ENCODE data around the gene FH. TPM values are rescaled to one million over a fixed set of nuclear protein-coding genes. Genes with fewer than 3 reads are reported as not detected.

FH gene
- total and polyA plus RNA-seq, 2 of the 13 experiments (the other 11 are each of a cell fraction or from before 2014, with no cell fraction given): 39.2 to 152 TPM

DNA sequence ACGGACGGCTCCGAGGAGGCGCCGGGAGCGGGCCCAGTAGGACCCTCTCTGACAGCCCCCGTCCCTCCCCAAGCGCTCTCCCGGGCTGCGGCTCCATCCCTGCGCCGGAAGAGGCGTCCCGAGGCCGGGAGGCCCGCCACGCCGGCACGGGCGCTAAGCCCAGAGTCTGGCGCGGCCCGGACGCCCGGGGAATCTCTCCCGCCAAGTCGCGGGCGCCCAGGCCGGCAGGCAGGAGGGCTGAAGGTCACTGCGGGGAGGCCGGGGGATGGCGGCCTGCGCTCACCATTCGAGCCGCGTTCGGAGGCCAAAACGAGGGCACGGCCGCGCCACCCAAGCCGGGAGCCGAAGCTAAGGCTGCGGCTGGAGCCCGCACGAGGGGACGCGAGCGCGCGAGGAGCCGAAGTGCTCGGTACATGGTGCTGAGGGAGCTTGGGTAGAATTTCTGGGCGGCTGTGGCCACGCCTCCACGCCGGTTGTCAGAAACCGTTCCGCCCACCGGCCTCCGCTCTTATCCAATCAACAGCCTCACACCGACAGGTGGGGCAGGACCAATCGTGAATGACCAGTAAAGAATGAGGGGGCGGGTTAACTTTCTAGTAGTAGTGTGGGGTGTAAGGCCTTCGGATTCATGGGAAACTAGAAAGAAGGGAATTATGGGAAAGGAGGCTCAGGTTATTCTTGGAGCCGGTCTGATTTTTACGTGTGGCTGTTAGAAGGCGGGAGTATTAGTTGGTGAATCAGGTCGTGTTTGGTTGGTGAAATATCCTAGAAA is at the start of gene FH (continued):
- TF ChIP-seq ZNF576 (CRISPR knock-in tag; IDR thresholded peaks at IDR 0.05): peak; percentile 51; the same call in 1 of the 2 replicates
- TF ChIP-seq DMAP1 (CRISPR knock-in tag; IDR thresholded peaks at IDR 0.05): peak; percentile 68; the same call in 1 of the 2 replicates
- peak; percentile 86 for TF ChIP-seq SIN3A (IDR thresholded peaks at IDR 0.05; ENCODE audit: borderline replicate concordance, low read depth, low read length)
- TF ChIP-seq, protein P1, sequence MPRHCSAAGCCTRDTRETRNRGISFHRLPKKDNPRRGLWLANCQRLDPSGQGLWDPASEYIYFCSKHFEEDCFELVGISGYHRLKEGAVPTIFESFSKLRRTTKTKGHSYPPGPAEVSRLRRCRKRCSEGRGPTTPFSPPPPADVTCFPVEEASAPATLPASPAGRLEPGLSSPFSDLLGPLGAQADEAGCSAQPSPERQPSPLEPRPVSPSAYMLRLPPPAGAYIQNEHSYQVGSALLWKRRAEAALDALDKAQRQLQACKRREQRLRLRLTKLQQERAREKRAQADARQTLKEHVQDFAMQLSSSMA (CRISPR knock-in tag; IDR thresholded peaks at IDR 0.05): peak; percentile 24; the same call in 1 of the 2 replicates
- TF ChIP-seq, protein P2, sequence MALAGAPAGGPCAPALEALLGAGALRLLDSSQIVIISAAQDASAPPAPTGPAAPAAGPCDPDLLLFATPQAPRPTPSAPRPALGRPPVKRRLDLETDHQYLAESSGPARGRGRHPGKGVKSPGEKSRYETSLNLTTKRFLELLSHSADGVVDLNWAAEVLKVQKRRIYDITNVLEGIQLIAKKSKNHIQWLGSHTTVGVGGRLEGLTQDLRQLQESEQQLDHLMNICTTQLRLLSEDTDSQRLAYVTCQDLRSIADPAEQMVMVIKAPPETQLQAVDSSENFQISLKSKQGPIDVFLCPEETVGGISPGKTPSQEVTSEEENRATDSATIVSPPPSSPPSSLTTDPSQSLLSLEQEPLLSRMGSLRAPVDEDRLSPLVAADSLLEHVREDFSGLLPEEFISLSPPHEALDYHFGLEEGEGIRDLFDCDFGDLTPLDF (CRISPR knock-in tag; IDR thresholded peaks at IDR 0.05): 0 out of 2 replicates have a peak, but pooled peaks have one; percentile 67
- peak; percentile 22; the same call in 1 of the 2 replicates for TF ChIP-seq TFDP1 (CRISPR knock-in tag; IDR thresholded peaks at IDR 0.05; ENCODE audit: borderline replicate concordance)
- 0 out of 2 replicates have a peak, but pooled peaks have one; percentile 46 for TF ChIP-seq DNMT3B (CRISPR knock-in tag; conservative IDR thresholded peaks at IDR 0.05)
- TF ChIP-seq BCL6 (CRISPR knock-in tag; IDR thresholded peaks at IDR 0.05): peak; percentile 63; the same call in 1 of the 2 replicates
- no peak for TF ChIP-seq ZNF256 (CRISPR knock-in tag; conservative IDR thresholded peaks at IDR 0.05)
- TF ChIP-seq CREB1 (IDR thresholded peaks at IDR 0.05): peak; percentile 60; the same call in 1 of the 2 replicates
- TF ChIP-seq CREB1 (CRISPR knock-in tag; IDR thresholded peaks at IDR 0.05): peak; percentile 74
- TF ChIP-seq ZNF10 (CRISPR knock-in tag; IDR thresholded peaks at IDR 0.05; ENCODE audit: borderline replicate concordance, low read depth): no peak
- no peak for TF ChIP-seq ZNF142 (CRISPR knock-in tag; IDR thresholded peaks at IDR 0.05)
- no peak for TF ChIP-seq DPF2 (CRISPR knock-in tag; IDR thresholded peaks at IDR 0.05; ENCODE audit: borderline replicate concordance, low read depth)
- peak; percentile 90 for TF ChIP-seq NFYB (CRISPR knock-in tag; IDR thresholded peaks at IDR 0.05)
